ENCODE measurements around the gene AFG1L.
"Not testable (repeated sequence)": the region's sequence is repeated elsewhere in the genome, so short reads cannot be mapped to it uniquely, and the experiment has no call there.

Gene AFG1L

DNA sequence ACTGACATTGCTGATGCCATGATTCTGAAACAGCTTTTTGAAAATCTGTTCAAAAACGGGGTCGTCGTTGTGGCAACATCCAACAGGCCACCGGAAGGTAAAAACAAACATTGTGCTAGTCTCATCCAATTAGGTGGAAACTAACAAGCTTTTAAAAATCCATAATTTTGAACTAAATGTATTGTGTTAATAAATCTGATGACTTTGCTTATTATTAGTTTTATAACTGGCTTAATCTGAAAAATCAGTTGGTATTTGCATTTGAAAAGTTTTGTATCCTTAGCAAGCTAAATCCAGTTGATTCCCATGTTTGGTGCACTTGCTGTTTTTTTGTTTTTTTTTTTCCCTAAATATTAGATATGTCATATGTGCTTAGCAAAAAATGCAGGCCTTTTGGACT lies 71.4 kb downstream of the AFG1L start:
- no peak overlapping the region for H3K4me3 ChIP-seq (ENCODE audit: control insufficient read depth, low read depth, low read length)
- no peak for DNase-seq (ENCODE audit: low read depth)
- TF ChIP-seq, protein P1, sequence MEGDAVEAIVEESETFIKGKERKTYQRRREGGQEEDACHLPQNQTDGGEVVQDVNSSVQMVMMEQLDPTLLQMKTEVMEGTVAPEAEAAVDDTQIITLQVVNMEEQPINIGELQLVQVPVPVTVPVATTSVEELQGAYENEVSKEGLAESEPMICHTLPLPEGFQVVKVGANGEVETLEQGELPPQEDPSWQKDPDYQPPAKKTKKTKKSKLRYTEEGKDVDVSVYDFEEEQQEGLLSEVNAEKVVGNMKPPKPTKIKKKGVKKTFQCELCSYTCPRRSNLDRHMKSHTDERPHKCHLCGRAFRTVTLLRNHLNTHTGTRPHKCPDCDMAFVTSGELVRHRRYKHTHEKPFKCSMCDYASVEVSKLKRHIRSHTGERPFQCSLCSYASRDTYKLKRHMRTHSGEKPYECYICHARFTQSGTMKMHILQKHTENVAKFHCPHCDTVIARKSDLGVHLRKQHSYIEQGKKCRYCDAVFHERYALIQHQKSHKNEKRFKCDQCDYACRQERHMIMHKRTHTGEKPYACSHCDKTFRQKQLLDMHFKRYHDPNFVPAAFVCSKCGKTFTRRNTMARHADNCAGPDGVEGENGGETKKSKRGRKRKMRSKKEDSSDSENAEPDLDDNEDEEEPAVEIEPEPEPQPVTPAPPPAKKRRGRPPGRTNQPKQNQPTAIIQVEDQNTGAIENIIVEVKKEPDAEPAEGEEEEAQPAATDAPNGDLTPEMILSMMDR (IDR thresholded peaks at IDR 0.05; ENCODE audit: control insufficient read depth, insufficient read depth, low read depth, low read length, missing control alignments), result no peak

DNA sequence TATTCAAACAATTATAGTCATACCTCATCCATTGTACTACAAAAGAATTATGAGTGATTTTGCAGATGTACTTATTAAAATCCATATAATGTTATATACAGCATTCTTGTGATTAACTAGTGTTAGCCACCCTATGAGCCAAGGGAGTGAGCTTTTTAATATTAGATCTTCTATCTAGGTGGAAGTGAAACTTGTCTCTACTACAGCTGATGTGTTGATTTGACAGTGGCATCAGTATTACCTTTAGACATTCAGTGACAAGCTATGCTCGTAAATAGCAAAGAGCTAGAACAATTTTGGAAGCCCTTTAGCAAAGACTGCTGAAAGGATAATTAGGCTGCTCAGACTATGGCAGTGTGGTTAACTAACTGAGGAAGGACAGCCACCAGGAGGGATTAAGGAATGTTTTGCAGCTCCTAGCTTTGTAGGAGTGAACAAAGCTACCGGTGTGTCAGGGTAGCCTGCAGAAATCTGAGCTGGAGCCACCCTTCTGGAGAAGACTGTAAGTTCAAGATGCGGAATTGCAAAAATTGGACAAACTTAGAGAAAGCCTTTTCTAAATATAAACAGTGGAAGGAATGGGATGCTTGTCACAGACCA lies 73.7 kb downstream of the AFG1L start:
- H3K4me3 ChIP-seq (ENCODE audit: control insufficient read depth, low read depth, low read length), result no peak overlapping the region
- TF ChIP-seq, protein P1 (IDR thresholded peaks at IDR 0.05; ENCODE audit: control insufficient read depth, insufficient read depth, low read depth, low read length, missing control alignments), result no peak
- DNase-seq (ENCODE audit: low read depth), result no peak

- TF ChIP-seq, protein P1 (IDR thresholded peaks at IDR 0.05; ENCODE audit: control insufficient read depth, insufficient read depth, low read depth, low read length, missing control alignments), result no peak
- no peak overlapping the region for H3K4me3 ChIP-seq (ENCODE audit: control insufficient read depth, low read depth, low read length)
- no peak for DNase-seq (ENCODE audit: low read depth)
Observed at GRCh38 chr6:108380876-108381275, 86.0 kb downstream of the AFG1L start.

GRCh38 chr6:108383981-108384380 lies 89.1 kb downstream of the AFG1L start:
- H3K4me3 ChIP-seq (ENCODE audit: control insufficient read depth, low read depth, low read length), result no peak overlapping the region
- TF ChIP-seq, protein P1 (IDR thresholded peaks at IDR 0.05; ENCODE audit: control insufficient read depth, insufficient read depth, low read depth, low read length, missing control alignments), result no peak
- DNase-seq (ENCODE audit: low read depth), result no peak

- H3K4me3 ChIP-seq (ENCODE audit: control insufficient read depth, low read depth, low read length); DNase-seq (ENCODE audit: low read depth): not testable (repeated sequence)
Observed at GRCh38 chr6:108389190-108389589, 94.3 kb downstream of the AFG1L start.

DNA sequence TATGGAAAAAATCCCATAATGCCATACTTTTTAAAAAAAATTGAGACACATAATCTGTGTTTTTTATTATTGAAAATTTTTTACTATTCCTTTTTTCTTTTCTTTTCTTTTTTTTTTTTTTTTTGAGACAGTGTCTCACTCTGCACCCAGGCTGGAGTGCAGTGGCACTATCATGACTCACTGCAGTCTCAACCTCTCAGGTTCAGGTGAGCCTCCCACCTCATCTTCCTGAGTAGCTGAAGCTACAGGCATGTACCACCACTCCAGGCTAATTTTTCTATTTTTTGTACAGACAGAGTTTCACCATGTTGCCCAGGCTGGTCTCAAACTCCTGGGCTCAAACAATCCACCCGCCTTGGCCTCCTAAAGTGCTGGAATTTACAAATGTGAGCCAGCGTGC lies 100.4 kb downstream of the AFG1L start:
- TF ChIP-seq, protein P1 (IDR thresholded peaks at IDR 0.05; ENCODE audit: control insufficient read depth, insufficient read depth, low read depth, low read length, missing control alignments), result no peak
- no peak for DNase-seq (ENCODE audit: low read depth)
- no peak overlapping the region for H3K4me3 ChIP-seq (ENCODE audit: control insufficient read depth, low read depth, low read length)

- TF ChIP-seq, protein P1 (IDR thresholded peaks at IDR 0.05; ENCODE audit: control insufficient read depth, insufficient read depth, low read depth, low read length, missing control alignments), result no peak
- no peak overlapping the region for H3K4me3 ChIP-seq (ENCODE audit: control insufficient read depth, low read depth, low read length)
- DNase-seq (ENCODE audit: low read depth), result no peak
Observed at GRCh38 chr6:108403236-108403635, 108.4 kb downstream of the AFG1L start.

Measured in AG09309 (cell line).